Right hindlimb (tissue), 1 donor: ENCODE data around the gene FAF1.

ENCODE experiments used
- DNase-seq: peaks from one replicate; pipeline ENCODE4 v3.0.0-alpha.2; 2018

The FAF1 gene

DNA sequence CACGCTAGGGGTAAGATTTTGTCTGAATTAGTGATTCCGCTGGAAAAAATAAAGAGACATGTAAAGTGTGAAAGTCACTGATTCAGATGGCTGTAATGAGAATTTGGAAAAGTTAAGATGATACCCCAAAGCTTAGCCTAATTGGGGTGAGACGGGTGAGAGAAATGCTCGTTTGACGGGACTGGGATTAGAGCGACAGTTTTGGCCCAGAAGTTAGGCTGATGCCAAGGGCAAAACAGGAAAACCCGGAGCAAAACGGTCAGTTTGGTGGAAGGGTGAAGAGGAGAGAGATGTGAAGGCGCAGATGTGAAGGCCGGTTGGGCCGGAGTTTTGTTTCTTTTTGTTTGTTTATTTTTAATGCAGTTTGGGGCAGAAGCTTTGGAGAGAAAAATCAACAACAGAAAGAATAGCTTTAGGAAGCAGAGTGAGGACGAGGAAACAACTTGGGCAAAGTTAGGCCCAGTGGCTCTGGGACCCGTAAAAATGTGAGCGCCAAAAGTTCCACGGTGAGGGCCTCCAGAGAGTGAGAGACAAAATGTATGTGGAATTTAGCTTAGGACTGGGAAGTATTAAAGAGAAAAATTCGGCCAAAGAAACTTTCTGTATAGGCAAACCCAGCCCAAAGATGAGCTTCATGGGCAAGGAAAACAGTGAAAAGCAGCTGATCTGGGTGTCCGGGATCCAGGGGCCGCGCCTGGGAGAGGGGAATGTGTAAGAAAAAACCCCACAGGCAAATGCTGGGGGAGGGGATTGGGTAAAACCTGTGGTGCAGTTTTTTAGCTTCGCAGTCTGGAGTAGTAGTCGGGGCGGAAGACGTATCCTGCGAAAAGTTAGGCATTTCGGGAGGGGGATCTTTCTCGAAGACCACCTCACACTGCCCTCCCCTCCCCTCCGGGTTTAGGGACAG, 538.0 kb downstream of the FAF1 start:
- no peak for DNase-seq

DNA sequence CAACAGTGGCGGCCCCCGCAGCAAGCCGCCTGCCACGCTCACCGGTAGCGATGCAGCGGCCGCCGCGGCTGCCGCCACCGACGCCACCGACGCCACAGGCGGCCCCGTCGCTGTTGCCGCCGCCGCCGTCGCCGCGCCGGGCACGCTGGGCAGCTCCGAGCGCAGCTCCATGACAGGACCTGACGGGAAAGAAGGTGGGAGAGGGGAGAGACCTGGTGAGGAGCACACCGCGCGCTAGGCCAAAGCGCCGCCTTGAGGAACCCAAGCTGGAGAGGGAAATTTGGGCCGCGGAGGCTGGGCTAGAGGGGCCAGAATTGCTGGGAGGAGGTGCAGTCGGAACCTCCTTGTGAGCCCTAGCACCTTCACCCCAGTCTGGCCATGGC, 538.7 kb downstream of the FAF1 start:
- no peak for DNase-seq

DNA sequence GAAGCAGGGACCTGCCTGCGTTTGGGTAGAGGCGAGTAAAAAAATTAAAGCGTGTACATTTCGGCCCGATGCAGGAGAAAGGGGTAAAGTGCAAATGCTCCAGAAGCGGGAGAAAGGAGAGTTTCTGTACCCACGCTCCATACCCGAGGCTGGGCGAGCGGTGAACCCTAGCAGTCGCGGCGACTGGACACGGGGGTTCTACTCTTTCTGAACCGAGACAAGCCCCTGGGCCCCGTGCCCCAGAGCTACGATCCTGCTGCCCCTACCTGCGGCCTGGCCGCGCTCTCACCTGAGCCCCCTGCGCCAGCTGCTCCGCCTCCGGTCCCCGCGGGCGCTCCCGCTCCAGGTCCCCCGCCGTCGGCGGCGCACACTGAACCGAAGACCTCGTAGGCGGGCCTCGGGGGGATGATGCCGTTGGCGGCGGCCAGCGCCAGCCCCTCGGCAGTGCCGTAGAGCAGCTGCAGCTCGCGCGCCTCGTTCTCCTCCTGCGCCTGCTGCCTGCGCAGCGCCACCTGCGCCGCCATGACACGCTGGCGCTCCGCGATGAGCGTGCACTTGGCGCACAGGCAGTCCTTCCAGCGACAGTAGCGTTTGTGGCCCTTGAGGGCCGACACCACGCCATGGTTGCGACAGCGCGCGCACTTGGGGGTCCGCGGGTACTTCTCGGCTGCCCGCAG, 539.2 kb downstream of the FAF1 start:
- DNase-seq = no peak

DNA sequence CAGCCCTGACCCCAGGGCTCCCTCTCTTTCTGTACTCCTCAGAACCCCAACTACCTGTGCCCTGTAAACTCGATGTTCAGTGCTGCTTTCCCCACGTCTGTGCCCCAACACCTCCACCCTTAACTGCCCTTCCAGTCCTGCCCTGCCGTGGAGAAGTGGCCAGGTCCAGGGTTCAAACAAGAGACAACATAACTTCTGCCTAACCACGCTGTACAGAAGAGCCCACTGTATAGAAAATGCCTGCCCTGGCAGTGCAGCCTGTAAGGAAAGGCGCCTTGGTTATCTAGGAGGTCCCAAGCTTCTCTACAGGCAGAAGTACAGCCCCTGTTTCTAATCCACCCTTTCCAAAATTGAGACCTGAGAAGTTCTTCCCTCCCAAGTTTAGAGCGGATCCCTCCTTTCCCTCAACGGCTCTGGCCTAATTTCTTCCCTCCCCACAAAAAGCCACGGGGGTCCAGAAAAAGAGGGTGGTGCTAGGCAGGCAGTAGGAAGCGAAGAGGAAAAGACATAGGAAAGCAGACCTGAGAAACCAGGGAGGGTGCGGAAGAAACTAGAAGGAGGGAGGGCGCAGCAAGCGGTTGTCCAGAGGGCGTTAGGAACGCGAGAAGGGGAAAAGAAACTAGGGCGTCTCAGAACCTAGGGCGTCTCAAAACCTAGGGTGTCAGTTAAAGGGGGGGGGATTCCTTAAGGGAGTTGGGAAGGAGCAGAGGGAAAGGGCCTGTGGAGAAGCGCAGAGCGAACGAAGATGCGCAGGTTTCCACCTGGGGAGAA, 540.0 kb downstream of the FAF1 start:
- no peak for DNase-seq

DNA sequence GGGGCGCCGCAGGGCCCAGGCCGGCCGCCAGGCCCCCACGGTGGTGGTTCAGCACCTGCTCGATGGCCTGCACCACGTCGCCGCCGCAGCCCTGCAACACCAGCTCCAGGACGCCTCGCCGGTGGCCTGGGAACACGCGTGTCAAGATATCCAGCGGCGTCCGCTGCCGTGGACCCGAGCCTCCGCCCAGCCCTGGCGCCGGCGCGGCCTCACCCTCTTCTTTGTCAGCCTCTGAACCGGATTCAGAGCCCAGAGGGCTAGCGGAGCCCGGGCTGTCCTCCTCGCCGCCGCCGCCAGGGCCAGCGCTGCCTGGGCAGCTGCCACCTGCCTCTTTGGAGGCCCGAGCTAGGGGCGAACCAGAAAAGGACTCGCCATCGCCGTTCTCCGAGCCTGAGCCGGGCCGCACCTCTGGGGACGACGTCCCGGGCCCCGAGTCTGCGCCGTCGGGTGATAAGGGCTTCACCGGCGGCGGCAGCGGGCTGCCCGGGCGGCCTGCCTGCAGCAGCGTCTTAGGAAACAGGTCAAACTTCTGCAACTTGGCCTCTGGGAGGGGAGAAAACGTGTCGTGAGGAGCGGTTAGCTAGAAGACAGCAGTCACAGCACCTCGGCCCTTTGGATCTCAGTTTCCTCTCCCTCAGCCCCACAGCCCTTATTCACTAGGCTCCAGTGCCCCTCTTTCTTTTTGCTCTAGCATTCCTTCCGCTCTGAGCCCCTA, 540.7 kb downstream of the FAF1 start:
- peak; percentile 23 for DNase-seq

GRCh38 chr1:50418600-50419109, 541.4 kb downstream of the FAF1 start:
- DNase-seq = peak; percentile 31

DNA sequence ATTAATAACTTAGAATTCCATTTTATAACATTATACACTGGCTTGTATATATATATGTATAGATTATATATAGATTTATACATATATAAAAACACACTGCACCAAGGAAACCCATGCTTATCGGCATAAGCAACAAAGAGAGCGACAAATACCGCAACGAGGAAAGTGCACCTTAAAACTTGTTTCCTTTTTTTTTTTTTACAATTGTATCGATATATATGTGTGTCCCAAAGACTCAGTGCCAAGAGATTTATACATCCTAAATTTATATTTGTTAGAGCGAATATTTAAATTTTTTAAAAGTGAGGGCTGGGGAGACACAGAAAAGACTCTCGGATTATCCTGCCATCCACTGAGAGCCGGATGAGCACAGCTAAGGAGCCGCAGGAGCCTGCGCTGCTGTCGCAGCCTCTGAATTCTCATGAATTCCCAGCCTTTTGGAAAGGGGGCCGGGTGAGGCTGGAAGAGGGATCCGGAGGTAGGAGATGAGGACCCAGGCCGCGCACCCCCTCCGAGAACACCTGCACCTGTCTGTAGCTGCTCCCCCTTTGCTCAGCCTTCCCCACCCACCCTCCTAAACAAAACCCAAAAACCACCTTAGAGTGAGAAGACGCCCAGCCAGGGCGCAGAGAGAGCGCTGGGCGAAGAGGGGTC, 542.0 kb downstream of the FAF1 start:
- no peak for DNase-seq

GRCh38 chr1:50417507-50417906, 542.6 kb downstream of the FAF1 start:
- DNase-seq = no peak

- DNase-seq = no peak
These were observed 543.3 kb downstream of the FAF1 start for GRCh38 chr1:50416553-50417453.

DNA sequence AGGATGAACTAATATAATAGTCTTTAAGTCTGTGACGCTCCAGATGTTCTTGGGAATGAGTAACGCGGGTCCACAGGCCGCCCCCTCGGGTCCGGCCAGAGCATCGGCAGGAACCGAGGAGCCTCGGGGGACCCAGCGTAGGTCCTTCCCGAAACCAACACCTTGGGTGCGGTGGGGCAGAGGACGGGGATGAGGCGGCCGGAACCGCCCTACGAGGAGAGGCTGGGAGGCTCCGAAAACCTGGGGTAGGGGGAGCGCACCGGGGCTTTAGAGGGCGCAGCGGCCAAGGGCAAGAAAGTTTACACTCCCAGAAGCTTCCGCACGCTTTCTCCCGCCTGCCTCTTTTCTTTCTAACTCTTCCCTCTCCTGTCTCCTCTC, 543.9 kb downstream of the FAF1 start:
- DNase-seq = no peak

DNA sequence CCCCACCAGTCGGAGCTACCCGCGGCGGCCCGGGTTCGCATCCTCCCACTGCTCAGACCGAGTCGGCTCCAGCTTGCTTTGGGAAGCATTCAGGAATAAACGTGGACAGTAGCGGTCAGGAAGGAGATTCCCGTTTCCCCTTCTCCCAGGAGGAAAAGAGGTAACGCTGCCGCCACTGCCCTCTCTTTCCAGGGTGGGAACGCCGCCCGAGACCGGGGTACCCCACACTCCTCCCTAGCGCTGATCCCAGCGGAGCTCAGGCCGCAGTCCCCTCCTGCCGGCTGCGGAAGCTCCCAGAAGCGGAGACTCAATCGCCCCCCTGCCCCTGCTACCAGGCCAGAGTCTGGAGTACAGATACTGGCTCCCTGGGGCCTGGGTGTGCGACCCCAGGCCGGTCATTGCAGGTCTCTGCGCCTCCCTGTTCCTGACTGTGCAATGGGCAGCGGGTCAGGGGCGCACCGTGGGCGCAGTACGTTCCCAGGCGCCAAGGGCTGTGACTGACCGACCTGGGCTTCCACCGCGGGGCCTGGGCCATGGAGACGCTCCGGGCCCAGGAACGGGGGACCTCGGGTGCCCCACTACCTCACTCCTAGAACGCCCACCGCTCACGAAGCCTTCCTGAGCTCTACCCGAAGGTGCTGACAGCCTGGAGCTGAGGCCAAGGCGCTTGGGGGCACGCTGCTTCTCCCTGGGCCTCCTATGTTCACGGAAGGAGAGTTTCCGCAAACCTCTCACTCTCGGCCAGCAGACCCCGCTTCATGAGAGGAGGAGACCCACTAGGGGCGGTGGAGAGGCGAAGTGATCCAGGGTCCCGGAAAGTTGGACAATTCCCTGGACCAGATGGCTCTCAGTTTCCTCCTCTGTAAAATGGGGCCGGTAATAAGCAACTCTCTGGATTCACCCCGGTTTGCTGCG, 544.6 kb downstream of the FAF1 start:
- peak; percentile 17 for DNase-seq

- no peak for DNase-seq
These were observed 545.2 kb downstream of the FAF1 start for GRCh38 chr1:50414853-50415234.

DNA sequence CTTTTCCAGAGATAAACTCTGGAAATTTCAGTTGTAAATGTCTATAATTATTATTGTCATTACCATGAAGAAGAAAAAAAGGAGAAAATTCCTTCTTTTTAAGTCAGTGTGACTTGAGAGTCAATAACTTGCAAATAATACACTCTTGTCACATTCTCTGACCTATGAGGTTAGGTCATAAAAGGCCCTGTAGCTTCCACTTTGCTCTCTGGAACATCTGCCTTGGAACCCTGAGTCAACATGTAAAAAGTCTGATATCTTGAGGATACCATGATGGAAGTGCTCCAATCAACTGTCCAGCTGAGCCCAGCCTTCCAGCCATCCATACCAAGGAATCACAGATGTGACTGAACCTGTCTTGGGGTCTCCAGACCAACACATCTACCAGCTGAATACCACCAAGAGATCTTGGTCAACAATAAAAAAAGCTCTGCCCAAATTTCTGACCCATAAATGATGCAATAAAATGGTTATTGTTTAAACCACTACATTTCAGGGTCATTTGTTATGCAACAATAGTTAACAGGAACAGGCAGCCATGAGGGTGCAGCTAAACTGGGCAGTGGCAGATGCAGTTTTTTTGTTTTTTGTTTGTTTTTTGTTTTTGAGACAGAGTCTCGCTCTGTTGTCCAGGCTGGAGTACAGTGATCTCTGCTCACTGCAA, 547.1 kb downstream of the FAF1 start:
- no peak for DNase-seq

- DNase-seq = no peak
These were observed 554.3 kb downstream of the FAF1 start for GRCh38 chr1:50405814-50406213.

DNA sequence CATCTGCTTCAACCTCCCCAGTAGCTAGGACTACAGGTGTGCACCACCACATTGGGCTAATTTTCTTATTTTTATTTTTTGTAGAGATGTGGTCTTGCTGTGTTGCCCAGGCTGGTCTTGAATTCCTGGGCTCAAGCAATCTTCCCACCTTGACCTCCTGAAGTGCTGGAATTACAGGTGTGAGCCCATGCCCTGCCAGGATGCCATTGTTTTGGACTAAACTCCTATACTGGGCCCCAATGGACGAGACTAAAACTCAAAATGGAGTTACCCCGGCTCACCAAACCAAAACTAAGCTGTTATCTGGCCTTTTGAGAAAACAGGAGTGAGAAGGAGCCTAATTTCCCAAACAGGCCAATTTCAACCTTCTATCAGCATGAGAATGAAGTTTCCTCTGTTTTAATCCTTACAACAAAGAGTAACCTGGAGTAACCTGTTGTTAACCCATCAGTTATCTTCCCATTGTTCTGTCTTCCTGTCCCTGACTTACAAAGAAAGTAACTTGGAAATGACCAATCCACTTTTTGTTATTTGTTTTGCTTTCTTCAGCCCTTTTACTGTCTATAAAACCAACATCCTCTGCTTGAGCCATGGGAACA, 566.4 kb downstream of the FAF1 start:
- DNase-seq = no peak
